HepG2 (cell line): ENCODE results near the gene BPIFB2. TPM values are rescaled to one million over a fixed set of nuclear protein-coding genes. Genes with fewer than 3 reads are reported as not detected.
A peak's percentile ranks its signal among the peaks of the same experiment; 100 is the strongest.

Experiments used
- ATAC-seq: fragments of 200-7000 bp; cut with Tn5 transposase; 3 replicates; pipeline ENCODE4 v1.9.1; 2020; ENCODE audit warnings: mild to moderate bottlenecking, moderate library complexity
- BruUV-seq: library from RNA; stranded (reverse); fragments of 400-500 nt; replicated peaks from 2 replicates; lab custom pipeline; 2021; lab: Mats Ljungman, UMichigan
- CTCF ChIA-PET: fragments of 300-600 bp; formaldehyde crosslinking; extraction: SDS; loops from one replicate; lab custom pipeline; 2021; ENCODE audit warnings: low total read pairs, inconsistent platforms, low intra/inter-chr PET ratio; lab: Yijun Ruan, JAX
- POLR2A ChIA-PET: fragments of 350-600 bp; sonication (Branson Sonifier 250); formaldehyde crosslinking; loops from one replicate; lab custom pipeline; 2020; ENCODE audit warnings: antibody characterized with exemption, inconsistent platforms; lab: Yijun Ruan, JAX
- DNase-seq: peaks from one replicate; pipeline ENCODE4 v3.0.0-alpha.2; 2015; ENCODE audit warnings: low spot score
- FAIRE-seq: peaks from 3 replicates; lab custom pipeline; 2011; peaks lifted over from hg19 to GRCh38; lab: Jason Lieb, UNC
- H2AFZ ChIP-seq: one replicate; pipeline ENCODE4 v1.6.1; 2011; ENCODE audit warnings: low read length, inconsistent platforms
- H3K27ac ChIP-seq: fragments of 300-600 bp; 3 replicates; pipeline ENCODE4 v1.8.0; 2011; ENCODE audit warnings: mixed run types, mild to moderate bottlenecking, mixed read lengths, low read length, inconsistent platforms; ENCODE audit not compliant: insufficient read depth; ENCODE audit errors: extremely low read length
- H3K27me3 ChIP-seq, 2 experiments: fragments of 200-600 bp in 1 of 2; 2 replicates in 1 of 2; 3 replicates in 1 of 2; pipeline versions ENCODE4 v1.6.0 to v1.8.0; 2011; ENCODE audit warnings: low read length in 2 of 2, mild to moderate bottlenecking in 2 of 2, moderate library complexity in 2 of 2, inconsistent platforms in 1 of 2; ENCODE audit not compliant: insufficient read depth in 2 of 2, control insufficient read depth in 1 of 2
- H3K36me3 ChIP-seq, 2 experiments: fragments of 200-600 bp in 1 of 2; replicated peaks in 1 of 2; 2 replicates in 1 of 2; 3 replicates in 1 of 2; pipeline versions ENCODE4 v1.5.1 to v1.8.0; 2011; ENCODE audit warnings: low read length in 2 of 2, inconsistent platforms in 1 of 2; ENCODE audit not compliant: insufficient read depth in 2 of 2, control insufficient read depth in 1 of 2
- H3K4me1 ChIP-seq: 2 replicates; pipeline ENCODE4 v1.5.1; 2012; ENCODE audit warnings: low read length, inconsistent platforms; ENCODE audit not compliant: insufficient read depth
- H3K4me2 ChIP-seq: 2 replicates; pipeline ENCODE4 v1.6.0; 2011; ENCODE audit warnings: low read depth, low read length, inconsistent platforms
- H3K4me3 ChIP-seq, 3 experiments: fragments of 200-600 bp in 1 of 3; sonication (generic), shearing (Covaris generic) in 1 of 3; replicated peaks in 1 of 3; 2 replicates each; pipeline ENCODE4 v1.5.1; 2011 to 2016; ENCODE audit warnings: low read length in 3 of 3, inconsistent platforms in 2 of 3, low read depth in 2 of 3, mild to moderate bottlenecking in 2 of 3, control low read depth in 1 of 3, mixed read lengths in 1 of 3; ENCODE audit not compliant: insufficient read depth in 1 of 3
- H3K79me2 ChIP-seq: one replicate; pipeline ENCODE4 v1.6.1; 2011; ENCODE audit warnings: low read length, inconsistent platforms; ENCODE audit not compliant: insufficient read depth
- H3K9ac ChIP-seq: 2 replicates; pipeline ENCODE4 v1.6.0; 2011; ENCODE audit warnings: mild to moderate bottlenecking, low read depth, low read length, inconsistent platforms; ENCODE audit not compliant: insufficient read depth
- H3K9me3 ChIP-seq: 2 replicates; pipeline ENCODE4 v1.5.1; 2012; ENCODE audit warnings: mild to moderate bottlenecking, low read length
- H4K20me1 ChIP-seq: 2 replicates; pipeline ENCODE4 v1.6.0; 2011; ENCODE audit warnings: inconsistent platforms, mild to moderate bottlenecking, low read length, moderate library complexity; ENCODE audit not compliant: insufficient read depth
- GTF3A ChIP-seq: sonication (generic); formaldehyde crosslinking; conservative IDR thresholded peaks from 2 replicates; pipeline ENCODE4 v1.4.0; 2020; ENCODE audit warnings: mild to moderate bottlenecking, missing genetic modification reagents
- ZNF3 ChIP-seq: IDR thresholded peaks from 2 replicates; pipeline ENCODE4 v1.7.0; 2017; ENCODE audit warnings: inconsistent platforms
- ZNF501 ChIP-seq: sonication (generic); formaldehyde crosslinking; IDR thresholded peaks from 2 replicates; pipeline ENCODE4 v1.5.1; 2020; ENCODE audit warnings: mild to moderate bottlenecking, moderate library complexity, missing genetic modification reagents
- WGBS: methylation state at CpG from one replicate; pipeline ENCODE4 v1.1.6; 2017; ENCODE audit warnings: low lambda C conversion rate; 5-methylcytosine and 5-hydroxymethylcytosine counted together
- in situ Hi-C: cut with HindIII; loops from 2 replicates; pipeline ENCODE4 v1.10.0; 2017; ENCODE audit warnings: low pct_unique_long_range_greater_than_20kb; ENCODE audit not compliant: extremely low pct_ligation_motif_present
- intact Hi-C: fragments of 100-400 bp; cut with micrococcal nuclease; formaldehyde crosslinking; loops from one replicate; pipeline ENCODE4 v1.10.0; 2022; ENCODE audit not compliant: unreplicated experiment
- polyA plus RNA-seq, 8 experiments: library from polyadenylated mRNA; depleted of rRNA in 3 of 8; stranded (reverse) in 7 of 8; unstranded in 1 of 8; fragments of >200 nt; fragmentation: Illumina TruSeq in 4 of 8; extraction: Trizol in 4 of 8; gene quantifications; 2 replicates each; pipeline versions ENCODE4 v1.2.1 to v1.2.3, GENCODE V29; 2011 to 2016; ENCODE audit warnings: low read depth in 4 of 8, missing spikeins in 1 of 8, mixed read lengths in 1 of 8; ENCODE audit not compliant: insufficient read depth in 1 of 8
- total RNA-seq, 5 experiments: library from RNA; depleted of rRNA; stranded (reverse); fragments of >200 nt; fragmentation: Illumina TruSeq; extraction: Trizol; gene quantifications; 2 replicates each; pipeline ENCODE4 v1.2.3, GENCODE V29; 2016; ENCODE audit warnings: low read depth in 1 of 5
- TF ChIP-seq, protein P1 (sequence below): sonication (generic); formaldehyde crosslinking; conservative IDR thresholded peaks from 2 replicates; pipeline ENCODE4 v1.4.0; 2020; ENCODE audit warnings: missing genetic modification reagents

BPIFB2 gene
- total and polyA plus RNA-seq, 2 of the 13 experiments (the other 11 are each of a cell fraction or from before 2014, with no cell fraction given) = 54.5 to 902 TPM

GRCh38 chr20:33068251-33068939 lies 60.9 kb downstream of the BPIFB2 start:
- no TSS peak for BruUV-seq
- H3K4me2 ChIP-seq = no peak overlapping the region
- no peaks in the 10 kb centered on the region for H4K20me1 ChIP-seq
- no peak overlapping the region for H3K4me3 ChIP-seq
- no peak for DNase-seq
- ChIA-PET POLR2A (no interaction called here), CTCF (no interaction called here)
- TF ChIP-seq GTF3A (CRISPR knock-in tag) = no peak
- TF ChIP-seq ZNF3 (CRISPR knock-in tag) = peak; percentile 74; the same call in 1 of the 2 replicates
- intact Hi-C loops = no loop called here
- no peak overlapping the region for H2AFZ ChIP-seq
- H3K9me3 ChIP-seq = no peaks in the 10 kb centered on the region
- H3K27ac ChIP-seq = no peak overlapping the region
- in situ Hi-C loops = no loop called here
- no peak for FAIRE-seq
- WGBS = 34% methylated on average over 8 of the region's 12 CpGs
- ATAC-seq = no peak
- no peaks in the 10 kb centered on the region for H3K36me3 ChIP-seq
- H3K27me3 ChIP-seq = peaks cover 10 to 65% of the 10 kb centered on the region in 2 experiments
- H3K9ac ChIP-seq = no peak overlapping the region
- H3K79me2 ChIP-seq = no peaks in the 10 kb centered on the region
- no peaks in the 10 kb centered on the region for H3K4me1 ChIP-seq

DNA sequence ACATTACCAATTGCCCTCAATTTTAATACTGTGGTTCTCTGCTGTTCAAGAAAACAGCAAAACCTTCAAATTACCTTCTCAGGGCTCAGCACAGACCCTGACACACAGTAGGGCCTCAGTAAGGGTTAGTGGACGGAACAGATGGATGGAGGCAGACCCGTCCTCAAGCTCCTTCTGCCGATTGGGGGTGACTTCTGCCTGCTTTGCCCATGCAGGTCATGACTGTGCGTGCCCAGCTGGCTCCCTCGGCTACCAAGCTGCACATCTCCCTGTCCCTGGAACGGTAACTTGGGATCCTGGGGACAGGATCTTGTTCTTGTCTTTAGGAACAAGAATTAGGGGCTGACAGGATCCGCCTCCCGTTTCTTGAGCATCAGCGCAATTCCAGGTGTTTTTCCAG lies 62.2 kb downstream of the BPIFB2 start:
- Histone ChIP-seq H3K27me3 (peaks cover 10 to 53% of the 10 kb centered on the region in 2 experiments), H3K27ac (no peak overlapping the region), H3K4me2 (no peak overlapping the region), H3K79me2 (no peaks in the 10 kb centered on the region), H3K9ac (no peak overlapping the region), H4K20me1 (no peaks in the 10 kb centered on the region), H3K36me3 (no peaks in the 10 kb centered on the region), H2AFZ (no peak overlapping the region), H3K4me3 (no peak overlapping the region), H3K9me3 (no peaks in the 10 kb centered on the region), H3K4me1 (no peaks in the 10 kb centered on the region)
- DNase-seq (no peak), FAIRE-seq (no peak), ATAC-seq (no peak)
- in situ Hi-C loops = no loop called here
- WGBS = 18% methylated on average over 9 of the region's 9 CpGs
- POLR2A ChIA-PET = no interaction called here
- no peak for TF ChIP-seq ZNF501 (CRISPR knock-in tag)
- TF ChIP-seq, protein P1, sequence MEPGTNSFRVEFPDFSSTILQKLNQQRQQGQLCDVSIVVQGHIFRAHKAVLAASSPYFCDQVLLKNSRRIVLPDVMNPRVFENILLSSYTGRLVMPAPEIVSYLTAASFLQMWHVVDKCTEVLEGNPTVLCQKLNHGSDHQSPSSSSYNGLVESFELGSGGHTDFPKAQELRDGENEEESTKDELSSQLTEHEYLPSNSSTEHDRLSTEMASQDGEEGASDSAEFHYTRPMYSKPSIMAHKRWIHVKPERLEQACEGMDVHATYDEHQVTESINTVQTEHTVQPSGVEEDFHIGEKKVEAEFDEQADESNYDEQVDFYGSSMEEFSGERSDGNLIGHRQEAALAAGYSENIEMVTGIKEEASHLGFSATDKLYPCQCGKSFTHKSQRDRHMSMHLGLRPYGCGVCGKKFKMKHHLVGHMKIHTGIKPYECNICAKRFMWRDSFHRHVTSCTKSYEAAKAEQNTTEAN (CRISPR knock-in tag) = no peak
- intact Hi-C loops = no loop called here
- CTCF ChIA-PET = no interaction called here
- BruUV-seq = no TSS peak
